ENCODE results near the gene ATG5. TPM values are rescaled to one million over a fixed set of nuclear protein-coding genes. Genes with fewer than 3 reads are reported as not detected.

ATG5 gene
- total and polyA plus RNA-seq, 2 experiments from 2014 or later = 35.4 to 42.8 TPM

GRCh38 chr6:106160189-106160588 is 165.4 kb downstream of the ATG5 start:
- DNase-seq (ENCODE audit: low spot score) = no peak
- Histone ChIP-seq H3K27ac (no peak overlapping the region), H3K4me2 (no peak overlapping the region), H3K79me2 (no peaks in the 10 kb centered on the region), H2AFZ (no peak overlapping the region), H3K4me3 (no peak overlapping the region), H3K36me3 (replicated peaks; ENCODE audit: insufficient read depth, low read depth) (no peaks in the 10 kb centered on the region), H4K20me1 (ENCODE audit: insufficient read depth, poor library complexity, severe bottlenecking) (no peaks in the 10 kb centered on the region), H3K4me1 (ENCODE audit: insufficient read depth) (no peaks in the 10 kb centered on the region), H3K9me3 (ENCODE audit: low read depth) (no peaks in the 10 kb centered on the region), H3K9me2 (replicated peaks; ENCODE audit: insufficient read depth) (no peaks in the 10 kb centered on the region), H3K27me3 (no peaks in the 10 kb centered on the region)
- 74% methylated on average over 3 of the region's 3 CpGs for WGBS (ENCODE audit: low lambda C conversion rate, missing lambda C conversion rate)
- TF ChIP-seq EZH2phosphoT487 (IDR thresholded peaks at IDR 0.05; ENCODE audit: low read depth, severe bottlenecking, unreplicated experiment) = no peak
- no peak for TF ChIP-seq EZH2 (IDR thresholded peaks at IDR 0.05; ENCODE audit: borderline replicate concordance)
- TF ChIP-seq CTCF (IDR thresholded peaks at IDR 0.05; ENCODE audit: poor library complexity) = no peak

- Histone ChIP-seq H3K79me2 (no peaks in the 10 kb centered on the region), H3K27me3 (no peaks in the 10 kb centered on the region), H3K9me3 (ENCODE audit: low read depth) (no peaks in the 10 kb centered on the region), H3K4me1 (ENCODE audit: insufficient read depth) (no peaks in the 10 kb centered on the region), H2AFZ (no peak overlapping the region), H3K9me2 (replicated peaks; ENCODE audit: insufficient read depth) (no peaks in the 10 kb centered on the region), H3K4me3 (no peak overlapping the region), H3K36me3 (replicated peaks; ENCODE audit: insufficient read depth, low read depth) (no peaks in the 10 kb centered on the region), H3K4me2 (no peak overlapping the region), H3K27ac (no peak overlapping the region), H4K20me1 (ENCODE audit: insufficient read depth, poor library complexity, severe bottlenecking) (no peaks in the 10 kb centered on the region)
- 89% methylated on average over 5 of the region's 5 CpGs for WGBS (ENCODE audit: low lambda C conversion rate, missing lambda C conversion rate)
- TF ChIP-seq EZH2phosphoT487 (IDR thresholded peaks at IDR 0.05; ENCODE audit: low read depth, severe bottlenecking, unreplicated experiment) (no peak), CTCF (IDR thresholded peaks at IDR 0.05; ENCODE audit: poor library complexity) (no peak), EZH2 (IDR thresholded peaks at IDR 0.05; ENCODE audit: borderline replicate concordance) (no peak)
- DNase-seq (ENCODE audit: low spot score) = no peak
Observed at GRCh38 chr6:106159531-106159940, 166.0 kb downstream of the ATG5 start.

GRCh38 chr6:106158816-106159215 is 166.7 kb downstream of the ATG5 start:
- 42% methylated on average over 1 of the region's 1 CpG for WGBS (ENCODE audit: low lambda C conversion rate, missing lambda C conversion rate)
- DNase-seq (ENCODE audit: low spot score) = no peak
- H3K36me3 ChIP-seq (replicated peaks; ENCODE audit: insufficient read depth, low read depth) = no peaks in the 10 kb centered on the region
- TF ChIP-seq EZH2 (IDR thresholded peaks at IDR 0.05; ENCODE audit: borderline replicate concordance) (no peak), CTCF (IDR thresholded peaks at IDR 0.05; ENCODE audit: poor library complexity) (no peak), EZH2phosphoT487 (IDR thresholded peaks at IDR 0.05; ENCODE audit: low read depth, severe bottlenecking, unreplicated experiment) (no peak)
- H3K9me2 ChIP-seq (replicated peaks; ENCODE audit: insufficient read depth) = no peaks in the 10 kb centered on the region
- H3K27me3 ChIP-seq = no peaks in the 10 kb centered on the region
- no peak overlapping the region for H3K4me3 ChIP-seq
- H4K20me1 ChIP-seq (ENCODE audit: insufficient read depth, poor library complexity, severe bottlenecking) = no peaks in the 10 kb centered on the region
- no peak overlapping the region for H3K4me2 ChIP-seq
- no peaks in the 10 kb centered on the region for H3K4me1 ChIP-seq (ENCODE audit: insufficient read depth)
- no peaks in the 10 kb centered on the region for H3K79me2 ChIP-seq
- no peak overlapping the region for H3K27ac ChIP-seq
- H3K9me3 ChIP-seq (ENCODE audit: low read depth) = no peaks in the 10 kb centered on the region
- H2AFZ ChIP-seq = no peak overlapping the region

- H3K27me3 ChIP-seq = no peaks in the 10 kb centered on the region
- no peaks in the 10 kb centered on the region for H3K9me2 ChIP-seq (replicated peaks; ENCODE audit: insufficient read depth)
- H3K27ac ChIP-seq = no peak overlapping the region
- no peak for TF ChIP-seq CTCF (IDR thresholded peaks at IDR 0.05; ENCODE audit: poor library complexity)
- TF ChIP-seq EZH2 (IDR thresholded peaks at IDR 0.05; ENCODE audit: borderline replicate concordance) = no peak
- TF ChIP-seq EZH2phosphoT487 (IDR thresholded peaks at IDR 0.05; ENCODE audit: low read depth, severe bottlenecking, unreplicated experiment) = no peak
- no peaks in the 10 kb centered on the region for H3K4me1 ChIP-seq (ENCODE audit: insufficient read depth)
- no peaks in the 10 kb centered on the region for H3K36me3 ChIP-seq (replicated peaks; ENCODE audit: insufficient read depth, low read depth)
- H3K79me2 ChIP-seq = no peaks in the 10 kb centered on the region
- DNase-seq (ENCODE audit: low spot score) = no peak
- WGBS (ENCODE audit: low lambda C conversion rate, missing lambda C conversion rate) = 61% methylated on average over 3 of the region's 3 CpGs
- no peak overlapping the region for H3K4me3 ChIP-seq
- H3K4me2 ChIP-seq = no peak overlapping the region
- no peaks in the 10 kb centered on the region for H4K20me1 ChIP-seq (ENCODE audit: insufficient read depth, poor library complexity, severe bottlenecking)
- H3K9me3 ChIP-seq (ENCODE audit: low read depth) = no peaks in the 10 kb centered on the region
- no peak overlapping the region for H2AFZ ChIP-seq
Observed at GRCh38 chr6:106156863-106157262, 168.7 kb downstream of the ATG5 start.
